ENCODE results near the gene CNN2.
A peak's percentile ranks its signal among the peaks of the same experiment; 100 is the strongest.
"Not testable (repeated sequence)": the region's sequence is repeated elsewhere in the genome, so short reads cannot be mapped to it uniquely, and the experiment has no call there.

CNN2 gene

GRCh38 chr19:1010586-1011510, 15.6 kb upstream of the CNN2 start:
- no peak for DNase-seq (ENCODE audit: low spot score)

- DNase-seq (ENCODE audit: low spot score), result no peak
These were observed 14.5 kb upstream of the CNN2 start for GRCh38 chr19:1011831-1012333.

GRCh38 chr19:1012334-1012733, 14.1 kb upstream of the CNN2 start:
- no peak for DNase-seq (ENCODE audit: low spot score)

GRCh38 chr19:1013218-1013617, 13.2 kb upstream of the CNN2 start:
- no peak for DNase-seq (ENCODE audit: low spot score)

DNA sequence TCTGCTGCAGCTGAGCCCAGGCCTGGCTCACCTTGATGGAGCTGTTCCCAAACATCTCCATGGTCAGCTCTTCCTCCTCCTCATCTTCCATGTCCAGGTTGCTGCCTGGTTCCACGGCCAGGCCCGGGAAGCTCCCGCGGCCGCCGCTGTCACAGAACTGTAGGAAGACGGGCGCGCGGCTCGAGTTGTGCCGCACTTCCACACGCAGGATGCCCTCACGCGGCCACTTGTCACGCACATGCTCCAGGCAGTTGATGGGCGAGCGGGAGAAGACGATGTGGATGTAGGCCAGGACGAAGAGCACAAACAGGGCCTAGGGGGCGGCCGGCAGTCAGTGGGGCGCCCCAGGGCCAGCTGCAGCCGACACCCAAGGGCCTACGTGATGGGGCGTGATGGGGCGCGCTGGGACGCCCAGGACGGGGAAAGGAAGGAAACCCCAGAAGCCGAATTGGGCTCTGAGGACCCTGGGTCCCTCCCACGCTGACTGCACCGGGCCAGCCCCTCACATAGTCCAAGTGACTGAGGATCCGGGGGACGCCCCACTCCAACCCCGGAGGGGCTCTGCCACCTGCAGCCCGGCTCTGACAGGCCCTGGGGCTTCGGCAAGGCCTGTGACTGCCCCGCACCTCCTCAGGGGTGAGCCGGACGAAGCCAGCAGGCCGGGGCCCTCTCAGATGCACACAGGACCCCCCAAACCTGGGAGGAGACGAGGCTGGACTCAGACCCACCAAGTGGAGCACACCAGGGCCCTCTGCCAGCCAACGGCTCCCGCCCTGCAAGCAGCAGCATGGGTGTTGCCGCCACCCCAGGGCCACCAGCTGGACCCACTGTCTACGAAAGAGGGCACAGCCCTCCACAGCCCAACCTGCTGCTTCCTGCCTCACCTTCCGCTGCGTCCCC, 12.0 kb upstream of the CNN2 start:
- DNase-seq (ENCODE audit: low spot score), result no peak

DNA sequence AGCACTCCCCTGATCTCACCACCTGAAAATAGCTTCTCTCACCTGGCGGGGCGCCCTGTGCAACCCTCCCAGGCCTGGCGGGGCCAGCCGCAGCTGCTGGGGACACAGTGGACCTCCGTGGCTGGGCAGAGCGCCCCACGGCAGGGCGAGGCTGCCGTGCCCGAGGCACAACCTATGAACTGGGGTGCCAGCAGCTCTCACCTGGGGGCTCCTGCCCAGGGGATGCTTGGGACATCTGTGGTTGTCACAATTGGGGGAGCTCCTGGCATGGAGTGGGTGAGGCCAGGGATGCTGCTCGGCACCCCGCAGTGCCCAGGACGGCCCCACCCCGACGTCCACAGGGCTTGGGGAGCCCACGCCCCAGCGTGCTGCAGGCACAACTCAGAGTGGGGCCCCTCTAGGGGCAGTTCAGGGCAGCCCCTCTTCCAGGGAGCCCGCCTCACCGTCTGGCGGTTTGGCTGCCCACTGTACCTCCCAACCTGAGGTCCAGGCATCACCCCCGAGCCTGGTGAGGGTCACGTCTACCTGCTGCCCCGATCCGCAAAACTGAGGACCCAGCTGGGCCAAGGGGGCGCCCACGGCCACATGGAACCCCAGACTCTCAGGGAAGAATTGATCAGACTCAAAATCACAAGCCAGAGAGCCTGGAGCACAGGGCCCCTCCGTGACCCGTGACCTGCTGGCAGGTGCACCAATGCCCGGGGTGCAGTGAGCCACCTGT, 11.2 kb upstream of the CNN2 start:
- no peak for DNase-seq (ENCODE audit: low spot score)

GRCh38 chr19:1015782-1016646, 10.4 kb upstream of the CNN2 start:
- no peak for DNase-seq (ENCODE audit: low spot score)

DNA sequence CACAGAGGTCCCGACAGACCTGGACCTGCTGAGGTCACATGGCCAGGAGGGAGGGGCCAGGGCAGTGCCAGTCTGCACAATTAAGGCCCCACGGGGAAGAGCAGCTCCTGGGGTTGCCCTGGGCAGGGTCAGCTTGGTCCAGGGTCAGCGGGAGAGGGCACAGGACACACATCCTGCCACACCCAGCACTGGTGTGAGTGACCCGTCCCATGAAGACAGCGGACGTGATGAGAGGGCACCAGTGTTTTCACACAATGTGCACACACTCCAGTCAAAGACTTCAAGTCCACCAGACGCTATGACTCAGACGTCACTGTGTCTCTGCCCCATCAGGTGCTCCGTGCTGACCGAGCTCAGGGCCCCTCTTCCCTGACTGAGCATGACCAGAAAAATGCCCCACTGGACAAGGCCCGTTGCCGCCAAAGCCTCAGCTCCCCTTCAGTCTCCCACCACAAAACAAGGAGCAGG, 9.7 kb upstream of the CNN2 start:
- no peak for DNase-seq (ENCODE audit: low spot score)

DNA sequence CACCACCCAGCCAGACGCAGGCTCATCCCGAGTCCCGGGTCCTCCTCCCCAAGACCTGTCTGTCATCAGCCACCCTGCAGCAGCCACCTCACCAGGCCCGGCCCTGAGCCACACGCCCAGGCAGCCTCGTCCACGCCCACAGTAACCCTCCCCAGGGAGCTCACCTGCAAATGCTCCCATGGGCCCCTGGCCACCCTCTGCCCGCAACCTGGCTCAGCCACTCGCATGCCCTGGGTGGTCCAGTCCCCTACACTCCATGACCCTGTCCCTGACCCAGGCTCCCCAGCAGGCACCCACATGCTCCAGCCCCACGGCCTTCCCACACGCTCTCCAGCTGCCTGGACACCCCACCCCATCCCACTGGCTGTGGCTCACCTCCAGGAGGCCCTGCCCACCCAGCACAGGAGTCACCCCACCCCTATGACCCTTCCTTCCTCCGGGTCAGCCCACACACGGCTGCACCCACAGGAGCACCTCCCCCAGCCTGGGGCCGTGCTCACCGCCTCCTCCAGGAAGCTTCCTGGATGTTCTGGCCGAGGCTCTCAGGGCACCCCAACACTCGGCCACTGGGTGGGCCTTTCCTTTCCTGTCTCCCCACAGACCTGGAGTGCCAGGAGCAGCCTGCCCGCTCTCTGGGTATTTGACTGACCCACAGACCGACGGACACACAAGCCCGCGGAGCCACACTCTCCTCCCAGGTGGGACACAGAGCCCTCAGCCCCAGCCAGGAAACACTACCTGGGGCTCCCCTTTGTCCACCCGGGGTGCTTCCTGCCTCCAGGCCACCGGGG, 9.1 kb upstream of the CNN2 start:
- no peak for DNase-seq (ENCODE audit: low spot score)

DNA sequence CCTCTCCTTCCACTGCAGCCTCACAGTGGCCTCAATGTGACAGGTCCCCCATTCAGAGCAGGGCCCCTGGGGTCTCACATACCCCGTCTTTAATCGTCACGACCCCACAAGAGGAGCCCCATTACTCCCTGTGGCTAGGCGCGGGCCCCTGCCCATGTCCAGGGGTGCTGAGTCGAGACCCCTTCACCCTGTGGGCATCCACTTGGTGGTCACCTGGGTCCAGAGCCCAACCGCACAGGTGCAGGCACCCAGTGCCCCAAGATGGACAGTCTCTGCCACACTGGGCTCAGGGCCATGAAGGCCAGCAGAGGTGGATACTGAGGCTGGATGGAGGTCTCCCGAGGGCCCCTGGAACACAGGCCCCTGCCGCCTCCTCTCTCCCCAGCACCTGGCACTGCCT, 8.5 kb upstream of the CNN2 start:
- no peak for DNase-seq (ENCODE audit: low spot score)

GRCh38 chr19:1018393-1018792, 8.0 kb upstream of the CNN2 start:
- DNase-seq (ENCODE audit: low spot score), result no peak

- DNase-seq (ENCODE audit: low spot score), result no peak
These were observed 7.3 kb upstream of the CNN2 start for GRCh38 chr19:1018932-1019615.

DNA sequence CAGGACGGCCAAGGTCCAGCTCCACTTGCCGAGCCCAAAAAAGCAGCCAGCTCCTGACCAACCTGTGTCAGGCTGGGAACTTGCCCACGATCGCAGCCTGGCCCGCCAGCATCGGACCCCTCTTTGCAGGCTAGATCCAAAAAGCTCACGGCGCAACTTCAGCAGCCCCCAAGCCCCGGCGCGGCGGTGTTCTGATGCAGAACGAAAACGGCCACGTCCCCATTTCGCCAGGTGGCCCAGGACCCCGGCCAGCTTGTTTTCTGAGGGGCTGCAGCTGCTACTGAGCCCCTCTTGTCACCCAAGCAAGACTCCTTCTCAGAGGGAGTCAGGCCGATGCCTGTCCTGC, 6.8 kb upstream of the CNN2 start:
- DNase-seq (ENCODE audit: low spot score), result no peak

GRCh38 chr19:1019980-1020867, 6.2 kb upstream of the CNN2 start:
- no peak for DNase-seq (ENCODE audit: low spot score)

DNA sequence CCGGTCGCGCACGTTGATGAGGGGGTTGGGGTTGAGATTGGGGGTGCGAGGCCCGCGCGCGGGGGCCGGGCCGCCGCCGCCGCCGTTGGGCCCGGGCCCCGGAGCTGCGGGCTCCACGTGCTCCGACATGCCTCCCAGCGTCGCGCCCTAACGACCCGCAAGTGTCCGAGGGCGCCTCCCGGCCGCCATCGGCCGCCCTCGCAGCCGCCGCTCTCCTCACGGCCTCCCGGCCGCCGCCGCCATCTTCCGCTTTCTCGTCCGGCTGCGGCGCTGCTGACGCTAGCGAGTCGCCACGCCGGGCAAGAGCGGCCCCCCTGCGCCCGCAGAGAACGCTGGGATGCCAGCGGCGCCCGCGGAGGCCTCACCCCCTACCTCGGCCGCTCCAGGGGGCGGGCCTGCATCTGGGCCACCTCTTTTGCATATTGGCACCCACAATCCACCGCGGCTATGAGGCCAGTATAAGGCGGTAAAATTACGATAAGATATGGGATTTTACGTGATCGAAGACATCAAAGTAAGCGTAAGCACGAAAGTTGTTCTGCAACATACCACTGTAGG, 5.5 kb upstream of the CNN2 start, which contains the start of gene TMEM259:
Gene TMEM259, minus strand, starts transcription at position 256 of the 558 bp plus-strand sequence. Its CDS starts 127 bp downstream, at position 129.
- DNase-seq (ENCODE audit: low spot score), result peak; percentile 98

GRCh38 chr19:1023883-1024188, 2.6 kb upstream of the CNN2 start:
- DNase-seq (ENCODE audit: low spot score), result not testable (repeated sequence)

GRCh38 chr19:1025080-1025479, 1.3 kb upstream of the CNN2 start:
- not testable (repeated sequence) for DNase-seq (ENCODE audit: low spot score)

All from CD4-positive, alpha-beta T cell treated with Interleukin-2 at 100 ng/mL for 4 hours (primary cell).